SK-N-SH (cell line): ENCODE results near the gene KRTAP29-1. TPM values are rescaled to one million over a fixed set of nuclear protein-coding genes. Genes with fewer than 3 reads are reported as not detected.

Experiments
- CTCF ChIA-PET: fragments of 300-600, 350-600 bp; formaldehyde crosslinking; extraction: SDS; loops from one replicate; lab custom pipeline; 2021; lab: Yijun Ruan, JAX
- POLR2A ChIA-PET: fragments of 350-600 bp; sonication (Branson Sonifier 250); formaldehyde crosslinking; extraction: SDS; loops from one replicate; lab custom pipeline; 2020; ENCODE audit warnings: antibody characterized with exemption, inconsistent platforms; lab: Yijun Ruan, JAX
- DNase-seq: peaks from one replicate; pipeline ENCODE4 v3.0.0; 2012
- H2AFZ ChIP-seq: fragments of 200-600 bp; sonication (generic); 2 replicates; pipeline ENCODE4 v1.8.1; 2016; ENCODE audit warnings: antibody characterized with exemption, mild to moderate bottlenecking, low read depth
- H3F3A ChIP-seq: fragments of 200-600 bp; sonication (generic); replicated peaks from 2 replicates; pipeline ENCODE3; 2016; ENCODE audit warnings: antibody characterized with exemption, mild to moderate bottlenecking; ENCODE audit not compliant: insufficient read depth
- H3K27ac ChIP-seq, 2 experiments: fragments of 200-500 bp in 1 of 2; fragments of 200-600 bp in 1 of 2; sonication (Bioruptor generic) in 1 of 2; sonication (generic), shearing (Covaris generic) in 1 of 2; 2 replicates each; pipeline versions ENCODE4 v1.5.1 to v1.6.1; 2014 to 2016; ENCODE audit warnings: low read depth in 2 of 2, inconsistent platforms in 1 of 2, low read length in 1 of 2, mild to moderate bottlenecking in 1 of 2, mixed read lengths in 1 of 2
- H3K27me3 ChIP-seq: fragments of 200-600 bp; sonication (generic), shearing (Covaris generic); 2 replicates; pipeline ENCODE4 v1.6.1; 2016; ENCODE audit warnings: mixed run types; ENCODE audit not compliant: insufficient read depth
- H3K36me3 ChIP-seq, 2 experiments: fragments of 200-500 bp in 1 of 2; fragments of 200-600 bp in 1 of 2; sonication (Bioruptor generic) in 1 of 2; sonication (generic) in 1 of 2; replicated peaks in 1 of 2; 2 replicates each; pipeline versions ENCODE3 to v1.5.1; 2014 to 2016; ENCODE audit warnings: low read length in 1 of 2, mild to moderate bottlenecking in 1 of 2; ENCODE audit not compliant: insufficient read depth in 2 of 2, control insufficient read depth in 1 of 2
- H3K4me1 ChIP-seq, 2 experiments: fragments of 200-500 bp in 1 of 2; fragments of 200-600 bp in 1 of 2; sonication (Bioruptor generic) in 1 of 2; sonication (generic), shearing (Covaris generic) in 1 of 2; 2 replicates each; pipeline versions ENCODE4 v1.5.1 to v1.6.1; 2014 to 2016; ENCODE audit warnings: low read depth in 1 of 2, low read length in 1 of 2, mixed run types in 1 of 2; ENCODE audit not compliant: insufficient read depth in 2 of 2, control insufficient read depth in 1 of 2
- H3K4me2 ChIP-seq: fragments of 200-600 bp; sonication (generic), shearing (Covaris generic); 2 replicates; pipeline ENCODE4 v1.6.1; 2017; ENCODE audit warnings: mixed run types
- H3K4me3 ChIP-seq, 2 experiments: fragments of 200-500 bp in 1 of 2; fragments of 200-600 bp in 1 of 2; sonication (Bioruptor generic) in 1 of 2; sonication (generic), shearing (Covaris generic) in 1 of 2; 2 replicates each; pipeline versions ENCODE4 v1.5.1 to v1.8.1; 2014 to 2016; ENCODE audit warnings: low read depth in 2 of 2, inconsistent platforms in 1 of 2, low read length in 1 of 2, mild to moderate bottlenecking in 1 of 2, mixed read lengths in 1 of 2, moderate library complexity in 1 of 2
- H3K79me2 ChIP-seq: fragments of 200-600 bp; sonication (generic); 2 replicates; pipeline ENCODE4 v1.8.1; 2017; ENCODE audit warnings: mild to moderate bottlenecking; ENCODE audit not compliant: insufficient read depth
- H3K9ac ChIP-seq: fragments of 200-600 bp; sonication (generic); 2 replicates; pipeline ENCODE4 v1.6.1; 2017; ENCODE audit warnings: mixed run types
- H3K9me2 ChIP-seq: fragments of 200-600 bp; sonication (generic); 2 replicates; pipeline ENCODE4 v1.6.1; 2017; ENCODE audit warnings: mixed run types
- H3K9me3 ChIP-seq: fragments of 200-600 bp; sonication (generic); 2 replicates; pipeline ENCODE4 v1.6.1; 2017; ENCODE audit warnings: mixed run types, mild to moderate bottlenecking, moderate library complexity
- H4K20me1 ChIP-seq: fragments of 200-600 bp; sonication (generic); 2 replicates; pipeline ENCODE4 v1.6.1; 2017; ENCODE audit warnings: mild to moderate bottlenecking, mixed run types; ENCODE audit not compliant: insufficient read depth
- CTCF ChIP-seq: fragments of 200-600 bp; sonication (generic); IDR thresholded peaks from 2 replicates; pipeline ENCODE4 v1.6.1; 2017; ENCODE audit warnings: antibody characterized with exemption, mild to moderate bottlenecking, moderate library complexity
- ELF1 ChIP-seq: IDR thresholded peaks from 2 replicates; pipeline ENCODE4 v1.4.0; 2012
- FOXM1 ChIP-seq: IDR thresholded peaks from 2 replicates; pipeline ENCODE4 v1.4.0; 2012; ENCODE audit warnings: low read depth, mild to moderate bottlenecking
- JUND ChIP-seq: IDR thresholded peaks from 2 replicates; pipeline ENCODE4 v1.4.0; 2012
- MAX ChIP-seq: IDR thresholded peaks from 2 replicates; pipeline ENCODE4 v1.4.0; 2012; ENCODE audit warnings: low read depth
- MEF2A ChIP-seq: IDR thresholded peaks from 2 replicates; pipeline ENCODE4 v1.4.0; 2012; ENCODE audit warnings: low read depth, borderline replicate concordance
- MXI1 ChIP-seq: IDR thresholded peaks from 2 replicates; pipeline ENCODE4 v1.6.1; 2012; ENCODE audit warnings: mild to moderate bottlenecking, low read depth, low read length, improper control_type of control experiment
- PBX3 ChIP-seq: IDR thresholded peaks from 2 replicates; pipeline ENCODE4; 2012
- RAD21 ChIP-seq: IDR thresholded peaks from 2 replicates; pipeline ENCODE4 v1.6.1; 2012; ENCODE audit warnings: mild to moderate bottlenecking, low read length
- RFX5 ChIP-seq: IDR thresholded peaks from 2 replicates; pipeline ENCODE4 v1.6.1; 2012; ENCODE audit warnings: mild to moderate bottlenecking, improper control_type of control experiment, low read length
- SMC3 ChIP-seq: IDR thresholded peaks from 2 replicates; pipeline ENCODE4 v1.6.1; 2012; ENCODE audit warnings: low read depth, low read length, improper control_type of control experiment
- TAF1 ChIP-seq: IDR thresholded peaks from 2 replicates; pipeline ENCODE4 v1.6.1; 2012; ENCODE audit warnings: low read depth, mild to moderate bottlenecking, low read length, moderate library complexity, borderline replicate concordance
- TCF12 ChIP-seq: IDR thresholded peaks from 2 replicates; pipeline ENCODE4 v1.4.0; 2012
- USF2 ChIP-seq: fragments of 150-350 bp; IDR thresholded peaks from 2 replicates; pipeline ENCODE4 v1.6.1; 2017; ENCODE audit warnings: antibody characterized with exemption, low read length, low read depth, borderline replicate concordance
- ZBTB33 ChIP-seq: IDR thresholded peaks from 2 replicates; pipeline ENCODE4 v1.4.0; 2012; ENCODE audit warnings: low read depth, borderline replicate concordance
- WGBS: methylation state at CpG from one replicate; pipeline ENCODE4 v1.1.6; 2017; ENCODE audit warnings: low lambda C conversion rate; 5-methylcytosine and 5-hydroxymethylcytosine counted together
- polyA plus RNA-seq, 3 experiments: library from polyadenylated mRNA; depleted of rRNA; stranded (reverse); fragments of >200 nt; gene quantifications; 2 replicates each; pipeline ENCODE4 v1.2.3, GENCODE V29; 2012

KRTAP29-1 gene
- polyA plus RNA-seq, 1 of the 3 experiments (the other 2 are of a cell fraction): not detected

GRCh38 chr17:41339571-41340172, 37.0 kb upstream of the KRTAP29-1 start:
- DNase-seq: no peak
- TF ChIP-seq CTCF (no peak), FOXM1 (no peak), SMC3 (no peak), MXI1 (no peak), ZBTB33 (no peak), ELF1 (no peak), PBX3 (no peak)
- Histone ChIP-seq H3K9ac (no peak overlapping the region), H3K4me1 (no peaks in the 10 kb centered on the region), H3K9me3 (peaks cover 6% of the 10 kb centered on the region; the same call in 1 of the 2 replicates), H3K79me2 (no peaks in the 10 kb centered on the region), H3K9me2 (no peaks in the 10 kb centered on the region), H3F3A (no peaks in the 10 kb centered on the region), H3K27me3 (no peaks in the 10 kb centered on the region), H3K4me2 (no peak overlapping the region), H3K36me3 (no peaks in the 10 kb centered on the region), H3K4me3 (no peak overlapping the region), H3K27ac (no peak overlapping the region), H2AFZ (no peak overlapping the region), H4K20me1 (no peaks in the 10 kb centered on the region)
- 10% methylated on average over 2 of the region's 2 CpGs for WGBS
- POLR2A ChIA-PET: no interaction called here
- CTCF ChIA-PET: interaction anchor here (0.9 to 1.7 kb wide), 3 partner anchors 8 to 323 kb away, joined by 3 to 10 read pairs (median 5); no protein-coding TSS in a partner anchor

- Histone ChIP-seq H3K79me2 (no peaks in the 10 kb centered on the region), H3K36me3 (no peaks in the 10 kb centered on the region), H3K4me1 (no peaks in the 10 kb centered on the region), H3K27ac (no peak overlapping the region), H3F3A (no peaks in the 10 kb centered on the region), H4K20me1 (no peaks in the 10 kb centered on the region), H3K27me3 (no peaks in the 10 kb centered on the region), H2AFZ (no peak overlapping the region), H3K4me2 (no peak overlapping the region), H3K9ac (no peak overlapping the region), H3K9me2 (no peaks in the 10 kb centered on the region), H3K4me3 (no peak overlapping the region), H3K9me3 (peaks cover 6% of the 10 kb centered on the region; the same call in 1 of the 2 replicates)
- 24% methylated on average over 5 of the region's 5 CpGs for WGBS
- ChIA-PET POLR2A (no interaction called here), CTCF (interaction anchor here (1.0 to 1.1 kb wide), 2 partner anchors 9 to 210 kb away, joined by 3 read pairs; no protein-coding TSS in a partner anchor)
- no peak for DNase-seq
- TF ChIP-seq JUND (no peak), TCF12 (no peak), RAD21 (no peak), SMC3 (no peak), TAF1 (no peak), USF2 (no peak), MEF2A (no peak), MAX (no peak), RFX5 (no peak)
These were observed 36.4 kb upstream of the KRTAP29-1 start for GRCh38 chr17:41338961-41339485.
